Measurements from ENCODE around the gene GLTPD2.

Gene GLTPD2

DNA sequence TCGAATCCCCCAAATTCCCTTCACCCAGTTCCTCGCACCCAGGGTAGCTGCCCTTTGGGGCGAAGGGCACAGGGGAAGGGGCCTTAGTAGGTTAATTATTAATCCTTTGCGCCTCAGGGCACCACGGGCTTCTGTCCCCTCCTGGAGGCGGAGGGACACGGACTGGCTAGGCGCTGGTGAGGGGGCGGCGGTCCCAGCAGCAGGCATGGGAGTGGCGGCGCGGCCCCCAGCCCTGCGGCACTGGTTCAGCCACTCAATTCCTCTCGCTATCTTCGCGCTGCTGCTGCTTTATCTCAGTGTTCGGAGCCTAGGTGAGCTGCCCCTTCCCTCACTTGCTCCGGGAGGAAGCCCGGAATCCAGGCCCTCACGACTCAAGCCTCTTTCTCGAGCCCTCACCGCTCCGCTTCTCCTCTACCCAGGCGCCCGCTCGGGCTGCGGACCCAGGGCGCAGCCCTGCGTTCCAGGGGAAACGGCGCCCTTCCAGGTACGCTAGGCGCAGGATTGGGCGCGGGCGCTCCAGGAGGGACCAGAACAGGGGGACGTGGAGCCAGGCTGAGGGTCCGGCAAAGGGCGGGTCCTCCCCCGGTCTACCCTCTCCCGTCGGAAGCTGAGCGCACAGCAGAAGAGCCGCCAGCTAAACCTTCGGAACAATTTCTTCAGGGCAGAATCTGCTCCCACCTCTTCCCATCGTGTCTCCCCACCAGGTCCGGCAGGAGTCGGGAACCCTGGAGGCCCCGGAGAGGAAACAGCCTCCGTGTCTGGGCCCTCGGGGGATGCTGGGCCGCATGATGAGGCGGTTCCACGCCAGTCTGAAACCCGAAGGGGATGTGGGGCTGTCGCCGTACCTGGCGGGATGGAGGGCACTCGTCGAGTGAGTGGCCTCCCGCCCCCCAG is at the start of gene GLTPD2:
GLTPD2 (plus strand) TSS at position 158 of the 894 bp plus-strand sequence; CDS start at position 206, 48 bp downstream.
- peak within 1 kb of the TSS; percentile 96 for H3K27ac ChIP-seq
- DNase-seq (ENCODE audit: low read depth, low spot score), result no peak

DNA sequence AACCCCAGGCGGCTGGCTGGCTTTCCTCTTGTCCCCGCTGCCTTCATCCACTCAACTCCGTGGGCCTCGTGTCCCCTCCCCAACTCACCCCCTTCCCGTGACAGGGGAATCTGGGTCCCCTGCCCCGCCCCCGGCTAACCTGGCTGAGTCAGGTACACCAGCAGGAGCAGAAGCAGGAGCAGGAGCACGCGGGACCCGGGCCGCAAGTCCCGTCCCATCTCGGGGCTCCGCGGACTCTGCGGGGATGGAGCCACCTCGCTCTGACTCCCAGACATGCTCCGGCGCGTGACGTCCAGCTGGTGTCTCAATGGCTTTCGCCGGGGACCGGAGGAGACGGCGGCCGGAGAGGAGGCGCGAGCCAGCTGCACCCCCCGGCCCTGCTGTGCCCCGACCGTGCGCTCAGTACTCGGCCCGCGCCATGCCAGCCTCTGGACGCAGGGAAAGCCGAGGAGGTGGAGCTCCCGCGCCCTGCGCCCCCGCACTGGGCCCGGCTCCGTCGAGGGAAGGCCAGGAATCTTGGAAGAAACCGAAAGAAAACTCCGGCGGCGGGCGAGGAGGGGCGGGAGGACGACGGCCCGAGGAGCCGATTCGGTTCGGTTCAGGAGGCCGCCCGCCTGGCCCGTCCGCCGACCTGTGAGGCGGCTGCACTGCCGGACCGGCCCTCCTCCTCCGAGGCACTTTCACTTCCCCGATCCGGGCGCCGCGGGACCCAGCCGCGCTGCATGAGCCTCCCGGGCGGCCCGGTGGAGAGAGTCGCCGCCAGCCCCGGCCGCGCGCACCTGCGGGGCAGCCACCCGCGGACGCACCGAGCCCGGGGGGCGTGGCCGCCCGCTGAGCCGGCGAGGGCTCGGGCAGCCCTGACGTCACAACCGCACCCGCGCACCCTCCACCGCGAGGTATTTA is 49.4 kb upstream of the GLTPD2 start, which contains the start of the genes CXCL16 and ZMYND15:
CXCL16 (minus strand) TSS at position 807 of the 903 bp plus-strand sequence; CDS start at position 218, 589 bp downstream.
ZMYND15 (plus strand) TSS at position 712 of the 903 bp plus-strand sequence. CDS start 716 bp downstream, outside the sequence.
- H3K27ac ChIP-seq, result peak within 1 kb of the TSS; percentile 72
- DNase-seq (ENCODE audit: low read depth, low spot score), result no peak

DNA sequence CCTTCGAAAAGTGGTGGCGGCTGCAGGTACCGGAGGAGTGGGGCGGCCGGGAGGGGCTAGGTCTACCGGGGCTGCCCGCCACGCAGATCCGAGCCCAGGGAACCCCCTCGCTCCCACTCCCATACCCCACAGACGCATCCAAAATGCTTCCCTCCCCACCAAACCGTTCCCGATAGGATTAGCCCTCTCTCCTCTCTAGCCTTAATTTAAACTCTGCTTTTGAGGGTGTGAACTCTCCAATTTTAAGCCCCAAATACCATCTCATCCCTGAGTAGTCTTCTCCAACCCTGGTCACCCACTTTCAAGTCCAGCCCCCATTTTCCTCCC is 48.8 kb upstream of the GLTPD2 start:
- no peak overlapping the region for H3K27ac ChIP-seq
- no peak for DNase-seq (ENCODE audit: low read depth, low spot score)

DNA sequence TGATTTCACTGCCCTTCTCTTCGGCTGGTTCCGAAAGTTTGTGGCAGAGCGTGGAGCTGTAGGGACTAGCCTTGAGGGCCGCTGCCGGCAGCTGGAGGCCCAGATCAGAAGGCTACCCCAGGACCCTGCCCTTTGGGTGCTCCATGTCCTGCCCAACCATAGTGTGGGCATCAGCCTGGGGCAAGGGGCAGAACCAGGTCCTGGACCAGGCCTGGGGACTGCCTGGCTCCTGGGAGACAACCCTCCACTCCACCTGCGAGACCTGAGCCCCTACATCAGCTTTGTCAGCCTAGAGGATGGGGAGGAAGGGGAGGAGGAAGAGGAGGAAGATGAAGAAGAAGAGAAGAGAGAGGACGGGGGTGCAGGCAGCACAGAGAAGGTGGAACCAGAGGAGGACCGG is 48.2 kb upstream of the GLTPD2 start:
- no peak overlapping the region for H3K27ac ChIP-seq
- no peak for DNase-seq (ENCODE audit: low read depth, low spot score)

DNA sequence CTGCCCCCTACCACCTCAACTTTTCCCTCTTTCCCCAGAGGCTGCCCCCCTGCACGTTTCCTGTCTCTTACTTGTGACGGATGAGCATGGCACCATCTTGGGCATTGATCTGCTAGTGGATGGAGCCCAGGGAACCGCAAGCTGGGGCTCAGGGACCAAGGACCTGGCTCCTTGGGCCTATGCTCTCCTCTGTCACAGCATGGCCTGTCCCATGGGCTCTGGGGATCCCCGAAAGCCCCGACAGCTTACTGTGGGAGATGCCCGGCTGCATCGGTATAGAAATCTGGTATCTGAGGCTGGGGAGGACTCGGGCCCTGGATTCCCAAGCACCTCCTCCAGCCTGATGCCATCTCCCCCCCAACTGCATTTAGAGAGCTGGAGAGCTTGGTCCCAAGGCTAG is 47.2 kb upstream of the GLTPD2 start:
- DNase-seq (ENCODE audit: low read depth, low spot score), result no peak

DNA sequence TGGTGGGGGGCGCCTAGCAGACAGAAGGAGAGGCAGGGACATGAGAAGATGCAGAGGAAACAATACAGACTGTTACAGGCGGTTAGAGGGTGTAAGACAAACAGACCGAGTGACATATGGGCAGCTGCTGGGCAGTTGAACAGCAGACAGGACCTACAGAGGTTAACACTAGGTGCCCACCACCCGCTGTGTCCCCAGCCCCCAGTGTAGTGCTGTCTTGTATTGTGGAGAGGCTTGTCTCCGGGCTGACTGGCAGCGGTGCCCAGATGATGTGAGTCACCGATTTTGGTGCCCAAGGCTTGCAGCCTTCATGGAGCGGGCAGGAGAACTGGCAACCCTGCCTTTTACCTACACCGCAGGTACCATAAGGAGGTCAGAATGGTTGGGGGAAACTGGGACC is 46.6 kb upstream of the GLTPD2 start:
- no peak overlapping the region for H3K27ac ChIP-seq
- no peak for DNase-seq (ENCODE audit: low read depth, low spot score)

More for the DNA sequence above, 47.2 kb upstream of the GLTPD2 start:
- no peak overlapping the region for H3K27ac ChIP-seq

DNA sequence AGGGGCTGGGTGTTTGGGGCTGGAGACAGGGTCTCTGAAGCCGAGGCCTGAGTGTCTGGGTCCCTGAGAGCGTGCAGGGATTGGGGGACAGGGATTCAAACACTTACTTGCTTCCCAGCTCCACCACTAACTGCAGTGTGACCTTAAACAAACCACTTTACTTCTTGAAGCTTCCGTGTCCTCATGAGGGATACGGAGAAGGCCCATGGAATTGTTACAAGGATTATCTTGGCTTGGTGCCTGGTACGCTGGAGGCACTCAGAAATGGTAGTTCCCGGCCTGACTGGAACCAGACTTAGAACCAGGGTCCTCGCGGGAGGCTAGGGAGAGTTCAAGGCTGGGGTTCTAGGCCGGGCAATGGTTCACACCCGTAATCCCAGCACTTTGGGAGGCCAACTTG is 46.1 kb upstream of the GLTPD2 start:
- H3K27ac ChIP-seq, result no peak overlapping the region
- no peak for DNase-seq (ENCODE audit: low read depth, low spot score)

DNA sequence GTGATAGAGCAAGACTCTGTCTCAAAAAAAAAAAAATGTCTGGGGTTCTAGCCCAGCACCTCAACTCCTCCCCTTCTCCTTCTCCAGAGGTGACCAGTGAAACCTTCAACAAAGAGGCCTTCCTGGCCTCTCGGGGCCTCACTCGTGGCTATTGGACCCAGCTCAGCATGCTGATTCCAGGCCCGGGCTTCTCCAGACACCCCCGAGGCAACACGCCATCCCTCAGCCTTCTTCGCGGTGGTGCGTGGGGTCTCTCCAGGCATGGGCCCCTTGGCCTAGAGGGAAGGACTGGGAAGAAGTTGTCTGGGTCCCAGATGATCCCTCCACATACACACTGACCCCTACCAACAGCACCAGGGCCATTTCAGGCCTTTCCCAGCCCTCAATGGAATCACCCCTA is 45.5 kb upstream of the GLTPD2 start:
- H3K27ac ChIP-seq, result no peak overlapping the region
- no peak for DNase-seq (ENCODE audit: low read depth, low spot score)

DNA sequence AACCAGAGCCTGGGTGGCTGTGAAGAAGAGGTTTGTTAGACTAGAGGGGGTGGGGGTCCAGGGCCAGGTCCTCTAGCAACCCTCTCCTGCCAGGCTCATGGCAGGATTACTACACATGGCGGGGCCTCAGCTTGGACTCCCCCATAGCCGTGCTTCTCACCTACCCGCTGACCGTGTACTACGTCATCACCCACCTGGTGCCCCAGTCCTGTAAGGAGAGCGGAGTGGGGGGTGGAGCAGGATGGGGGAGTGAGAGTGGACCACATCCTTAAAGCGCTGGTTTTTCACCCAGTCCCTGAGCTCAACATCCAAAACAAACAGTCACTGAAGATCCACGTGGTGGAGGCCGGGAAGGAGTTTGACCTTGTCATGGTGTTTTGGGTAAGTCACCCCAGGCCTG is 44.9 kb upstream of the GLTPD2 start:
- no peak overlapping the region for H3K27ac ChIP-seq
- no peak for DNase-seq (ENCODE audit: low read depth, low spot score)

DNA sequence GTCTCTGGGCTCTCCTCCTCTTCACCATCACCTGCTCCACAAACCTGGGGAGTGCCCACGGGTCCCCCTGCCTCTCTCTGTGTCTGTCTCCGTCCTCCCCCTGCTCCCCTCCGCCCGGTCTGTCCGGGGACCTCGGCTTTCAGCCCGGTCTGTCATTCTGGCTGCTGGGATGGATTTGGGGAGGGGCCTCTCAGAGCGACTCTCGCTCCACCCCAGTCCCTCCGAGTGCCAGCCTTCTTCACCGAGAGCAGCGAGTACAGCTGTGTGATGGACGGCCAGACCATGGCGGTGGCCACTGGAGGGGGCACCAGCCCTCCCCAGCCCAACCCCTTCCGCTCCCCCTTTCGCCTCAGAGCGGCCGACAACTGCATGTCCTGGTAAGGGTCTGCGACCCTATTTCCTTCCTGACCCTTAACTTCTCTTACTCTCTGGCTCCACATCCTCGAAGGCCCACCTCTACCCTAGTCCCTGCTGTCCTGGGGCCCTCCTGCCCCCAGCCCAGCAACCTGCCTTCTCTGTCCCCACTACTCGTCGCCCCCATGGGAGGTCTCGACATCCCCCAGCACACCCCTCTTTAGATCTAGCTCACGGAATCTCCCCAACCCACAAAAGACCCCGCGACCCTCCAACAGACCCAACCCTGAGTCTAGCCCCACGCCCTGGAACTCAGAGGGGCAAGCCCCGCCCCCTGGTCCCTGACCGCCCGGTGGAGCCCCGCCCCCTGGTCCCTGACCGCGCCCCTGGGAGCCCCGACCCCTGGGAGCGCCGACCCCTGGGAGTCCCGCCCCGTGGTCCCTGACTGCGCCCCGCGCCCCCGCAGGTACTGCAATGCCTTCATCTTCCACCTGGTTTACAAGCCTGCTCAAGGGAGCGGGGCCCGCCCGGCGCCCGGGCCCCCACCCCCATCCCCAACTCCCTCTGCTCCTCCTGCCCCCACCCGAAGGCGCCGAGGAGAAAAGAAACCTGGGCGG is 43.5 kb upstream of the GLTPD2 start:
- no peak for DNase-seq (ENCODE audit: low read depth, low spot score)
- no peak overlapping the region for H3K27ac ChIP-seq

DNA sequence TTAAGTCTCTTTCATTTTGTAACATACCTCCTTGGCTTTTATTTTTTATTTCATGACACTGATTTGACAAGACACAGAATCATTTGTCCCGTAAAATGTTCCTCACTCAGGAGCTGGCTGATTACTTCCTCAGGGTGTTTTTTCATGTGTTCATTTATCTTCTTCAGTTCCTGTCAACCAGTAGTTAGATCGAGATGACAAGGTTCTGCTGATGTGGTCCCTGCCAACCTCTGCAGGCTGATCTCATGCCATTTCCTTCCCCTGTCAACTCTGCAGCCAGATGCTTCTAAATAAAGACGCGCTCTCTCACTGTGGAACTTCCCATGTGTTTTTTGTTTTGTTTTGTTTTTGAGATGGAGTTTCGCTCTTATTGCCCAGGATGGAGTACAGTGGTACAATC is 40.9 kb upstream of the GLTPD2 start:
- DNase-seq (ENCODE audit: low read depth, low spot score), result no peak
- no peak overlapping the region for H3K27ac ChIP-seq

DNA sequence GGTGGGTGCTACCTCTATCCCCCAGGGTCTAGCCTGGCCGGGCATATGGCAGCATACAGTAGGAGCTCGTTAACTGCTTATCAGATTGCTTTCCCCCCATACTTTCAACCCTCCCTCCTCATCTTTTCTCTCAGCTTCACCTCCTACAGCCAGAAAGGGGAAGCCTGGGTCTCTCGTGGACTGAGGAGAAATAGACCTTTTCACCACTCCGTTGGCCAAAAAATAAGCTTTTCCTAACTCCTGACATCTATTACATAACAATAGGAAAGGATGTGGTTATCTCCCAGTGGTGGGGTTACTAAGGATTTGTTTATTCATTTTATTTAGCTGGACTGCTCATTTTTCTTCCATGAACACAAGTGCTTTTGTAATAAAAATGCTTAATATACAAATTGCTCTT is 40.1 kb upstream of the GLTPD2 start:
- no peak overlapping the region for H3K27ac ChIP-seq
- DNase-seq (ENCODE audit: low read depth, low spot score), result no peak

DNA sequence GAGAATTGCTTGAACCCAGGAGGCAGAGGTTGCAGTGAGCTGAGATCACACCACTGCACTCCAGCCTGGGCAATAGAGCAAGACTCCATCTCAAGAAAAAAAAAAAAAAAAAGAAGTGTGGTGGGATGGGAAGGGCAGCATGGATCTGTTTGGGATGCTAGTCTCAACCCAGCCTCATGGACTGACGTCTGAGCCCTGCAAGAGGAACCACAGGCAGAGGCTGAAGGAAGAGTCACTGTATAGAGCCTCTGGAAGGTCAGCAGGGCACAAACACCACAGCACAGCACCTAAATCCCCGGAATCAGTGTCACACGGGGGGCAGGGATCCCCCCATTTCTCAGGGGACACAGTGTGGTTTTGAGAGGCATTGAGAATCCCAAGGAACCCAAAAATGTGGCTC is 38.2 kb upstream of the GLTPD2 start:
- no peak overlapping the region for H3K27ac ChIP-seq
- no peak for DNase-seq (ENCODE audit: low read depth, low spot score)

DNA sequence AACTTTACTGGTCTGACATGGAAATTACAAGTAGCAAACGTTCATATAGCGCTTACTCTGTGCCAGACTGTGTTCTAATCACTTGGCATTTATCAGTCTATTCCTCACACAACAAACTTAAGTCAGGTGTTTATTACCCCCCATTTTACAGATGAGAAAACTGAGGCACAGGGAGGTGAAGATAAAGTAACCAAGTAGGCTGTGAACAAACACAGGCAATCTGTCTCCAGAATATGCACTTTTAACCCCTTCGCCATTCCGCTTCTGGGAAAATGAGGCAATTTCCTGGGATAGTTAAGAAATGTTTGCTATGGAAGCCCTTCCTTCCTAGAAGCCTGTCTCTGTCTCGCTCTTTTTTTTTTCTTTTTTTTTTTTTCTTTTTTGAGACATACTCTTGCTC is 36.8 kb upstream of the GLTPD2 start:
- no peak for DNase-seq (ENCODE audit: low read depth, low spot score)
- H3K27ac ChIP-seq, result no peak overlapping the region

DNA sequence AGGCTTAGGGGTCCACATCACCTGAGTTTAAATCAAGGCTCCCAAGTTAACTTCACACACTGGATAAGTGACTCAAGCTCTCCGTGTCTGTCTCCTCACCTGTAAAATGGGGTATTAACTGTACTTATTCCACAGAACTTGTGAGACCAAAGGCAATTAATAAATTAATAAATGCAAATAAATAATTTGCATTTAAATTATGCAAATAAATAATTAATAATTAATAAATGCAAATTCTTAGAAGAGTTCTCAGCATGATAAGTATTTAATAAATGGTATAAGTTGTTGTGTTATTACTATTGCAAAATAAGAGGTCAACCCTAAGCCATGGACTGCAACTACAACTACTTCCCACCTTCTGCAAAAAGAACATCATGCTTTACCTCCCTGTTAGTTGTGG is 35.4 kb upstream of the GLTPD2 start:
- no peak for DNase-seq (ENCODE audit: low read depth, low spot score)
- H3K27ac ChIP-seq, result no peak overlapping the region

DNA sequence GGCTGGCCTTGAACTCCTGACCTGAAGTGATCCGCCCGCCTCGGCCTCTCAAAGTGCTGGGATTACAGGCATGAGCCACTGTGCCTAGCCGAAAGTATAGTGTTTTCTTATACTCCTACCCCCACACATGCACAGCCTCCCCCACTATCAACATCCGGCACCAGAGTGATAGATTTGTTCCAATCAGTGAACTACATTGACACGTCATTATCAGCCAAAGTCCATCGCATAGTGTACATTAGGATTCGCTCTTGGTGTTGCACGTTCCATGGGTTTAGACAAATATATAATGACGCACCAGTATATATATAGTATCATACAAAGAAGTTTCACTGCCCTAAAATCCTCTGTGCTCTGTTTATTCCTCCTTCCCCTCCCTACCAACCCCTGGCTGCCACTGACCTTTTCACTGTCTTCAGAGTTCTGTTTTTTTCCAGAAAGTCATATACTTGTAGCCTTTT is 29.0 kb upstream of the GLTPD2 start:
- DNase-seq (ENCODE audit: low read depth, low spot score), result no peak
- no peak overlapping the region for H3K27ac ChIP-seq

DNA sequence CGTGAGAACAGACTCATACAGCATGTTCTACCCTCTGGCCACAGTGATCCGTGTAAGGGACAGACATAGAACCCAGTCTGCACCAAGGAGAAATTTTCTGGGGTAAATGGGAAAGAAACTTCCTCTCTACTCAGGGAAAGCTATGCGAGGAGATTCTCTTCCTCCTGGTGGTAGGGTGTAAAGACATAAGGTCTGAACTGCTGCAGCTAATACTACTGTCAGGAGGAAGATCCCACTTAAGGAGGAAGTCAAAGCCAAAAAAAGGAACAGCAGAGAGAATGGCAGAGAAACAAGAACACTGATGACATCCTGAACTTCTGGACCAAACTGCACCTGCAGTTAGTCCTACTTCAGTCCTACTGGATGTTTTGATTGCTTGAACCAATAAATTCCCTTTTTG is 24.2 kb upstream of the GLTPD2 start:
- H3K27ac ChIP-seq, result no peak overlapping the region
- DNase-seq (ENCODE audit: low read depth, low spot score), result no peak

DNA sequence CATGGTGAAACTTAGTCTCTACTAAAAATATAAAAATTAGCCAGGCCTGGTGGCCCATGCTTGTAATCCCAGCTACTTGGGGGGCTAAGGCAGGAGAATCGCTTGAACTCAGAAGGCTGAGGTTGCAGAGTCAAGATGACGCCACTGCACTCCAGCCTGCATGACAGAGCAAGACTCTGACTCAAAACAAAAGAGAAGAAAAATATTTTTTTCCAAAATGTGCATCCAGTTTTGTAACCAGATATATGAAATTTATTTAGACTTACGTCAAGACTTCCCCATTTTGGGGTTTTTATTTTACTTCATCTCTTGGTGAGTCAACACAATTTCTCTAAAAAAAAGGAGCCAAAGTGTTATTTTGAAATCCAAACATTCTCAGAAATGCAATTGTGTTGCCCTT is 22.6 kb upstream of the GLTPD2 start:
- DNase-seq (ENCODE audit: low read depth, low spot score), result no peak
- H3K27ac ChIP-seq, result no peak overlapping the region

DNA sequence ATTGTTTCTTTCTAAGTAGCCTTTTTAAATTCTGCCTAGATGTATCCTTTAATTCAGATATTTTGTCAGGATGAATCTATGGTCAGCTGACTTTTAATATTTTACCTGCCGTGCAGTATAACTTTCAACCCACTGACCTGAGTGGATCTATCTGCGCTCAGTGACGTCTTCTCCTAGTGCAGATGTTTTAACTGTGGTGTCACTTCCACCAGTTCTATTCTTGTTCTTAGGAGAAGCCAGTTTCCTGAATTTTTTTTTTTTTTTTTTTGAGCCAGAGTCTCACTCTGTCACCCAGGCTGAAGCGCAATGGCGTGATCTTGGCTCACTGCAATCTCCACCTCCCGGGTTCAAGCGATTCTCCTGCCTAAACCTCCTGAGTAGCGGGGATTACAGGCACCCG is 22.0 kb upstream of the GLTPD2 start:
- no peak for DNase-seq (ENCODE audit: low read depth, low spot score)
- H3K27ac ChIP-seq, result no peak overlapping the region

DNA sequence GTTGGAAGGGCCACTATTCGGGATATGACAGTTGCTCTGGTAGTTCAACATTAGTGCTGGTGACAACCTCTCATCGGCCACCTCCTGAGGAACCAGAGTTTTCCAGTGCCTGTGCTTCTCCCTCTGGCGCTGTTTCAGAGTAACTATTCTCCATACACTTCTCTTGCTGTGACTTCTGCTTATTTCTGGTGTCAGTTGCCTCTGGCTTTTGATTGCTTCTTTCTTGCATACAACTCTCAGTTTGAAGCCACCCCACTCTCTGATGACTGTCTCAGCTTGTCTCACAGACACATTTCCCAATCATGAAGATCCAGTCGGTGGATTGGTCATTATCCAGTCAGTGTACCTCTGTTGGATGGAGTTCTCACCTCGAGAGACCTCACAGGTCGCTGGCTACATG is 20.5 kb upstream of the GLTPD2 start:
- DNase-seq (ENCODE audit: low read depth, low spot score), result no peak
- no peak overlapping the region for H3K27ac ChIP-seq
